ENCODE results near the gene CRIM1.
A peak's percentile ranks its signal among the peaks of the same experiment; 100 is the strongest.

The CRIM1 gene

GRCh38 chr2:36582951-36583350 is 227.4 kb downstream of the CRIM1 start:
- DNase-seq, result no peak

GRCh38 chr2:36584148-36584794 is 228.7 kb downstream of the CRIM1 start:
- DNase-seq, result no peak

- no peak for DNase-seq
These were observed 231.1 kb downstream of the CRIM1 start for GRCh38 chr2:36586672-36587071.

GRCh38 chr2:36587101-36587500 is 231.5 kb downstream of the CRIM1 start:
- DNase-seq, result no peak

GRCh38 chr2:36587556-36587955 is 232.0 kb downstream of the CRIM1 start:
- no peak for DNase-seq

- peak in 1 of 4 experiments; percentile 33 for DNase-seq
These were observed 233.7 kb downstream of the CRIM1 start for GRCh38 chr2:36589230-36589630.

DNA sequence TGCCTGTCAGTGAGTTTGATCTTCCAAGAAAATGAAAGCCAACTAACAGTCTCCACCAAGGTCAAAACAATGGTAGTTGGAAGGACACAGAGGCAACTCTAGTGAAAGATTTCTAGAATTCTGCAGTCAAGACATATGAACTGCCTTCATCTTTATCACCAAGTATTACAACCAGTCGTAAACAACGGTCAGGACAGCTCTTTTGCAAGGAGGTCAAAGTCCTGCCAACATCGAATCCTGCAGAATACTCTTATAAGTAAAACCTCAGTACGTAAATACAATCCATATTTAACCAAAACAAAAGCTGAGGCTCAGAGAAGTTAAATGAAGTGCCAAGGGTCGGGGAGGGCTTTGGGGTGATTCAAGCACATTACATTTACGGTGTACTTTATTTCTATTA is 239.3 kb downstream of the CRIM1 start:
- no peak for DNase-seq

DNA sequence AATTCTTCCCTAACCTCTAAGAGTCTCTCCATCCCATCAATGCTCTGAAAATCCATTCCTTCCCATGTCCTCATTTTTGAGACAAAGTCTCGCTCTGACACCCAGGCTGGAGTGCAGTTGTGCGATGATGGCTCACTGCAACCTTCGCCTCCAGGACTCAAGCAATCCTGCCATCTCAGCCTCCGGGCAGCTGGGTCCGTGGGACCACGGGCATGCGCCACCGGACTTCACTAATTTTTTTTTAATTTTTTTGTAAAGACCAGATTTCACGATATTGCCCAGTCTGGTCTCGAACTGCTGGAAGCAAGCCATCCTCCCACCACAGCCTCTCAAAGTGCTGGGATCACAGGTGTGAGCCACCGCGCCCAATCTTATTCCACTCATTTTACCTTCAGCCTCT is 240.8 kb downstream of the CRIM1 start:
- no peak for DNase-seq

DNA sequence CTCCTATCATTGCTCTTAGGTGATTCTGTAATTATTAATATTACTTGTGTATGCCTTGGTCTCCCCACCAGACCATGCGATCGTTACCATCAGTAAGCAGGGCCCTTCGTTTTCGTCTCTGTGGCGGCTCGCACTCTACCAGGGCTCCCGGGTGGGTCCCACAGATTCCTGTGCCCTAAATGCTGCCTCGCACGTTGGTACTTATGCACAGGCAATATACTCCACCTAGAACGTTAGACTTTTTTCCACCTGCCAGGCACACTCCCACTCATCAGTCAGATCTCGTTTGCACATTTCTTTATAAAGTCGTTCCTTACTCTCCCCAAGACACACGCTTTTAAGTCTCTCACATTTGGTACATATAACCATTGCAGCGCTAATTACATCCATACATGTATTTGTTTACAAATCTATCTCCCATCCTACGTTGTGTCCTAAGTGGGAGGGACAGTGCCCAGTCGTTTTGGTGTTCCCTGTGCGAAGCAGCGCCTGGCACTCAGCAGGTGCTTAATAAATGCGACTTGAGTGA is 241.5 kb downstream of the CRIM1 start:
- DNase-seq, result no peak

DNA sequence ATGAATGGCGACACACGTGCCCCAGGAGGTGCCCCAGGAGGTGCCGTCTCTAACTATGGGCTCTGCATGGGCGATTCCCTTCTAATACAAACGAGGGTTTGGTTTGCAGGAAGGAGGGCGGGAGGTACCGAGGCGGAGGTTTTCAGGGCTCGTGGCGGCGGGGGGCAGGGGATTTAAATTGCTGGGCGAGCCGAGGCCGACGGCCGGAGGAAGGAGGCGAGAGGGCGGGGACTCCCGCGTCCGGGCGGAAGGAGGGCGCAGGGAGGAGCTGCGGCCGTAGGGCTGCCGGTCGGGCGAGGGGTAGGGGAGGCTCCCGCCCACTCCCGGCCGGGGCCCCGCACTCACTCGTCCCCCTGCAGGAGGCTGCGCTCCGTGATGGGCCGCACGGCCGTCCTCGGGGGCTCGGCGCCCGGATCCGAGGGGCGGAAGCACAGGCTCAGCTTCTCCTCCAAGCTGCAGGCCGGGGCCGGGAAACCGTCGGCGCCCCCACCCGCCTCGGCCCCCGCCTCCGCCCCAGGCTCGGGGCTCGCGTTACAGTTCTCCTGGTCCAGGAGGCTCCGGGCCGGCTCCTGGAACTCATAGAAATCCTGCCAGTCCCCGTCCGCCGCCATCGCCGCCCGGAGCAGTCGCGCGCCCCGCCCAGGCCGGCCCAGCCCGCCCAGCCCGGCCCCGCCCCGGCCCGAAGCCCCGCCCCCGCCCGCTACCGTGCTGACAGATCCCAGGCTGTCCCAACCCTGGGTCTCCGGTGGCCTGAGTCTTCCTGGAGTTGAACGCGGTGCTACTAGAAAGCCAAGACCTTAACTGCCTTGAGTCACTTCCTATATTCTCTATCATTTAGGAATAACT is 242.2 kb downstream of the CRIM1 start, which contains the start of gene FEZ2:
Gene FEZ2 (minus strand): TSS at position 637 of the 846 bp plus-strand sequence. CDS start 26 bp downstream, at position 611.
- peak; percentile 75 to 92 (median 88) for DNase-seq

Data from suppressor macrophage (primary cell).